ENCODE results near the gene KAT8.
A peak's percentile ranks its signal among the peaks of the same experiment; 100 is the strongest.

The KAT8 gene

GRCh38 chr16:31110106-31111034 lies 7.1 kb upstream of the KAT8 start (continued):
- TF ChIP-seq BCL6B (tag by site-specific recombination; IDR thresholded peaks at IDR 0.05): no peak
- no peak for TF ChIP-seq ZNF529 (tag by site-specific recombination; IDR thresholded peaks at IDR 0.05; ENCODE audit: insufficient replicate concordance)
- TF ChIP-seq ZNF292 (tag by site-specific recombination; IDR thresholded peaks at IDR 0.05; ENCODE audit: borderline replicate concordance, low read depth): no peak
- no peak for TF ChIP-seq ZNF132 (tag by site-specific recombination; IDR thresholded peaks at IDR 0.05; ENCODE audit: borderline replicate concordance)
- TF ChIP-seq SALL2 (tag by site-specific recombination; IDR thresholded peaks at IDR 0.05; ENCODE audit: borderline replicate concordance): no peak
- TF ChIP-seq ZIC2 (tag by site-specific recombination; IDR thresholded peaks at IDR 0.05): no peak

GRCh38 chr16:31111881-31112466 lies 5.5 kb upstream of the KAT8 start:
- ChIA-PET POLR2A (no interaction called here), CTCF (interaction anchor here (0.6 to 3.4 kb wide), 3 partner anchors 25 to 30 kb away, joined by 3 to 12 read pairs (median 3); no protein-coding TSS in a partner anchor)
- Histone ChIP-seq H3K9me3 (ENCODE audit: control insufficient read depth, insufficient read depth, low read depth, low read length) (no peaks in the 10 kb centered on the region), H3K4me1 (ENCODE audit: control insufficient read depth, insufficient read depth, low read length) (no peaks in the 10 kb centered on the region; the same call in none of the 2 replicates), H3K4me3 (ENCODE audit: low read depth, low read length) (no peak overlapping the region), H3K36me3 (ENCODE audit: control insufficient read depth in 2 of 2, insufficient read depth in 1 of 2, low read length in 2 of 2) (peaks cover 0 to 43% of the 10 kb centered on the region in 2 experiments; a peak in 1 of 3 replicates), H3K27ac (ENCODE audit: extremely low read depth, low read depth, low read length) (no peak overlapping the region)
- TF ChIP-seq ZNF585B (tag by site-specific recombination; IDR thresholded peaks at IDR 0.05) (peak; percentile 55), RBAK (tag by site-specific recombination; IDR thresholded peaks at IDR 0.05) (no peak), KLF1 (tag by site-specific recombination; IDR thresholded peaks at IDR 0.05) (no peak), ZNF398 (tag by site-specific recombination; IDR thresholded peaks at IDR 0.05) (no peak), PBX3 (CRISPR knock-in tag; IDR thresholded peaks at IDR 0.05) (no peak)

- Histone ChIP-seq H3K27ac (ENCODE audit: extremely low read depth, low read depth, low read length) (no peak overlapping the region), H3K4me1 (ENCODE audit: control insufficient read depth, insufficient read depth, low read length) (no peaks in the 10 kb centered on the region; the same call in none of the 2 replicates), H3K4me3 (ENCODE audit: low read depth, low read length) (no peak overlapping the region), H3K9me3 (ENCODE audit: control insufficient read depth, insufficient read depth, low read depth, low read length) (no peaks in the 10 kb centered on the region), H3K36me3 (ENCODE audit: control insufficient read depth in 2 of 2, insufficient read depth in 1 of 2, low read length in 2 of 2) (peaks cover 0 to 43% of the 10 kb centered on the region in 2 experiments; a peak in 1 of 3 replicates)
- POLR2A ChIA-PET: no interaction called here
- CTCF ChIA-PET: interaction anchor here (3.4 kb wide), 1 partner anchor 30 kb away, joined by 12 read pairs; no protein-coding TSS in a partner anchor
- TF ChIP-seq ZBTB44 (tag by site-specific recombination; IDR thresholded peaks at IDR 0.05): no peak
- no peak for TF ChIP-seq YY2 (tag by site-specific recombination; IDR thresholded peaks at IDR 0.05)
- TF ChIP-seq ZNF529 (tag by site-specific recombination; IDR thresholded peaks at IDR 0.05; ENCODE audit: insufficient replicate concordance): no peak
- TF ChIP-seq SP3 (tag by site-specific recombination; IDR thresholded peaks at IDR 0.05): no peak
- no peak for TF ChIP-seq KLF10 (tag by site-specific recombination; IDR thresholded peaks at IDR 0.05)
Measured at GRCh38 chr16:31112711-31113110, 4.8 kb upstream of the KAT8 start.

Measured in HEK293 (cell line).